NCI-H2029 (cell line): ENCODE measurements around the gene ATP5MK.
"Not testable (repeated sequence)": the region's sequence is repeated elsewhere in the genome, so short reads cannot be mapped to it uniquely, and the experiment has no call there.

Experiments
- DNase-seq: peaks from one replicate; lab custom pipeline; 2025; lab: John Stamatoyannopoulos, UW

Gene ATP5MK

DNA sequence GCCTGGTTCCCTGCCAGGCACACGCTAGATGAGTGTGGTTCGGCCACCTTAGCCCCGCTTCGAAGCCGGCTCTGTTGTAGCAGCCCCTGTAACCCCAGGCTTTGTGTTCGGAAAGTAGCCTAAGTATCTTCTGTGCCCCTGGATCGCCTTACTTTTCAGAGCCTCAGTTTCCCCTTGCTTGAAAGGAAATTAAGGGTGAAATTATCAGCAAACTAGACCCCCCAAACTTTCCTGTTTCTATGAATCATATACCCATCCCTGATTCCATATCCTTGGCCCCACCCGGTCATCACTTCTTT lies 463 bp upstream of the ATP5MK start:
- no peak for DNase-seq

- no peak for DNase-seq
Observed at GRCh38 chr10:103395754-103396066, 565 bp downstream of the ATP5MK start.

DNA sequence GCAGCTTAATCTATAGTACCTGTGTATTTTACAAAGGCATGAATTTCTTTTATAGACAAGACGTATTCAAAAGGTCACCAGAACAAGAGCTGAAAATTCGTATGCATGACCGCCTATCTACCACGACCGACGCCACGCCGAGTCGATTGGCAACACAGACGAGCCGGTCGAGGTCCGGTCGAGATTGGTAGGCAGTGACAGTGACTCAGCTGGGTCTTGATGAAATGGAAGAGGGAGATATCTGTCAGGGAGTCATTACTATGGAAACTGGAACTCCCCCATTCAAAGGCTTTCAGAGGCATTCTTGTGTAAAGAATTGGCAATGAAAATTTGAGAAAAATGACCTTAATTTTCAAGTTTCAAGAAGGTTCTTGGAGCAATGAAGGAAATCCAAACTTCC lies 2.1 kb downstream of the ATP5MK start:
- no peak for DNase-seq

DNA sequence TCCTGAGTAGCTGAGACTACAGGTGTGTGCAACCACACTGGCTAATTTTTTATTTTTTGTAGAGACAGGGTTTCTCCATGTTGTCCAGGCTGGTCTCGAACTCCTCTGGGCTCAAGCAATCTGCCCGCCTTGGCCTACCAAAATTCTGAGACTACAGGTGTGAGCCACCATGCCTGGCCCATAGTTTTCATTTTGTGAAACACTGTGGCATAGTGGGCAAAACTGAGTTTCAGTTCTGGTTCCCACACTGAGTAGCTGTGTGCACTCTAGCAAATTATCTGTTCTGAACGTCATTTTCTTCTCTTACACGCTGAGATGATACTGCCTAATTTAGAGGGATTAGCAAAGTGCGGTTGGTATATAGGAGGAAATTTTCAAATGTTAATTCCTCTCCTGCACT lies 13.5 kb downstream of the ATP5MK start:
- DNase-seq, result no peak

- no peak for DNase-seq
Observed at GRCh38 chr10:103374263-103374662, 22.0 kb downstream of the ATP5MK start.

DNA sequence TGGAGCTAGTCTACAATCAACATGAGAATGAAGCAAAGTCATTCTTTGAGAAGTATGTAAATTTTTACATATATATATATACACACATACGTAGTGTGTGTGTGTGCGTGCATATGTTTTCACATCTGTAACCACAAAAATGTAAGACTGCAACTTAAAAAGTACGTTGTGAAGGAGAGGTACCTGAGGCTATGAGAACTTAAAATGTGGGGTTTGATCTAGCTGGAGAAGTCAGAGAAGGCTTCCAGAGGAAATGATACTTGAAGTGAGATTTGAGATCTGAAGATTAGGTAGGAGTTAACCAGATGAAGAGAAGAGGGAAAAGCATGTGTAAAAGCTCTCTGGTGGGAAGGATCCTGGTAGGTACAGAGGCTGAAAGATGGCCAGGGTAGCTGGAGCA lies 22.7 kb downstream of the ATP5MK start:
- no peak for DNase-seq

DNA sequence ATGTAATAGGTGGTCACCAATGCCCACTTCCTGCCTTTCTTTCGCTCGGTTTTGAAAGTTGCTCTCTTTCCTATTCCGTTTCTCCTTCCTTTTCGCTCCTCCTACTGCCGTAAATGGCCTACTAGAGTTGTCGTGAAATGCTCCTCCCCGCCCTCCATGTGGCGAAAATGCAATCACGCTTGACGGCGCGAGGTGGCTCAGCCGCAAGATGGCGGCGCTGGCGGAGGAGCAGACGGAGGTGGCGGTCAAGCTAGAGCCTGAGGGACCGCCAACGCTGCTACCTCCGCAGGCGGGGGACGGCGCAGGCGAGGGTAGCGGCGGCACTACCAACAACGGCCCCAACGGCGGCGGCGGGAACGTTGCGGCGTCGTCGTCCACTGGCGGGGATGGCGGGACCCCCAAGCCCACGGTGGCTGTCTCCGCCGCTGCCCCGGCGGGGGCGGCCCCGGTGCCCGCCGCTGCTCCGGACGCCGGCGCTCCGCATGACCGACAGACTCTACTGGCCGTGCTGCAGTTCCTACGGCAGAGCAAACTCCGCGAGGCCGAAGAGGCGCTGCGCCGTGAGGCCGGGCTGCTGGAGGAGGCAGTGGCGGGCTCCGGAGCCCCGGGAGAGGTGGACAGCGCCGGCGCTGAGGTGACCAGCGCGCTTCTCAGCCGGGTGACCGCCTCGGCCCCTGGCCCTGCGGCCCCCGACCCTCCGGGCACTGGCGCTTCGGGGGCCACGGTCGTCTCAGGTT lies 28.3 kb downstream of the ATP5MK start, which contains the start of gene TAF5:
Gene TAF5 (plus strand): TSS at position 195 of the 737 bp plus-strand sequence. CDS start 14 bp downstream, at position 209.
- DNase-seq, result peak; percentile 80

GRCh38 chr10:103367379-103367781 lies 28.9 kb downstream of the ATP5MK start:
- DNase-seq, result no peak

- not testable (repeated sequence) for DNase-seq
Observed at GRCh38 chr10:103360791-103361190, 35.5 kb downstream of the ATP5MK start.

GRCh38 chr10:103359493-103359892 lies 36.8 kb downstream of the ATP5MK start:
- DNase-seq, result not testable (repeated sequence)

GRCh38 chr10:103355906-103356599 lies 40.2 kb downstream of the ATP5MK start:
- DNase-seq, result no peak

DNA sequence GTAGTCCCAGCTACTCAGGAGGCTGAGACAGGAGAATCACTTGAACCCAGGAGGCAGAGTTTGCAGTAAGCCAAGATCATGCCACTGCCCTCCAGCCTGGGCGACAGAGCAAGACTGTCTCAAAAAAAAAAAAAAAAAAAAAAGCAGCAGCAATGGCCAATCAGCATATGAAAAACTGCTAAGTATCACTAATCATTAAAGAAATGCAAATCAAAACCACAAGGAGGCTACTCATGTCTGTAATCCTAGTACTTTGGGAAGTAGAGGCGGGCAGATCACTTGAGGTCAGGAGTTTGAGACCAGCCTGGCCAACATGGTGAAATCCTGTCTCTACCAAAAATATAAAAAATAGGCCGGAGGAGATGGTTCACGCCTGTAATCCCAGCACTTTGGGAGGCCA lies 41.7 kb downstream of the ATP5MK start:
- DNase-seq, result not testable (repeated sequence)

- DNase-seq, result no peak
Observed at GRCh38 chr10:103353281-103353680, 43.0 kb downstream of the ATP5MK start.

DNA sequence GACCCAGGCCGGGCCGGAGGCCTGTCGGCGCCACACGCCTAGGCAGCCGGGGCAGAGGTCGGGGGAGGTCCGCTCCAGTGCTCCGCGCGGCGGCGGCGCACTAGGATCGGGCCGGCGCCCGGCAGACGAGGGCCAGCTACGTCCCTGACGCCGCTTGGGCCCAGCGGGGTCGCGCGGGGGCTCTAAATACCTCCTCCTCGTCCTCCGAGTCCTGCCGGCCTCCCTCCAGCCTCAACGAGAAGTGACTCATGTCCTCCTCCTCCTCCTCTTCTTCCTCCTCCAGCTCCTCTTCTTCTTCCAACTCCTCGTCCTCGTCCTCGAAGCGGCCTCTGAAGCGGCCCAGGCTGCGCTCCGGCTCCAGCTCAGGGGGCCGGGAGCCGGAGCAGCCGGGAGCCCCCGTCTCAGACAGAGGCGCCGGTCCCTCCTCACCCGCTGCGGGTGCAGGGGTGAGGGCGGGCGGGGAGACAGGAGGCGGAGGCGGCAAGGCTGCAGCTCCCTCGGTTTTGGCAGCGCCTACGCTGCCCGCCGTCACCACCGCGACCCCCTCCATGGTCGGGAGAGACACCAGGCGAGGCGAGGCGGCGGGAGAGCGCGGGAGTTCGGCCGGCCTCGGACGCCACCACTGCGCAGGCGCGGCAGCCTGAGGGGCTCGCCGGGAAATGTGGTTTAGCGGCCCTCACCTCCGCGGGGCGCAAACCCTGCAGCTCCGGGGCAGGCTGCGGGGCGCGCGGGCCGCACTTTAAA lies 45.6 kb downstream of the ATP5MK start, which contains the start of gene PCGF6:
Gene PCGF6 (minus strand): TSS at position 624 of the 744 bp plus-strand sequence. CDS start 74 bp downstream, at position 550.
- peak; percentile 17 for DNase-seq

GRCh38 chr10:103350175-103350516 lies 46.1 kb downstream of the ATP5MK start:
- DNase-seq, result no peak
